GM13976 (cell line): ENCODE results near the gene IL24.

Source experiments
- DNase-seq: peaks from one replicate; pipeline ENCODE4 v3.0.0; 2012; ENCODE audit warnings: low spot score
- in situ Hi-C: fragments of 300-500 bp; cut with MboI; formaldehyde crosslinking; loops from one replicate; pipeline ENCODE4 v1.12.0; 2022; ENCODE audit warnings: low sequenced_read_pairs, mixed read lengths, inconsistent platforms; ENCODE audit not compliant: unreplicated experiment
- TF ChIP-seq, protein P1 (sequence below): IDR thresholded peaks from 2 replicates; pipeline ENCODE4 v1.5.1; 2012; ENCODE audit warnings: borderline replicate concordance, mild to moderate bottlenecking; ENCODE audit not compliant: insufficient read depth; ENCODE audit errors: extremely low read depth, missing control alignments, control extremely low read depth

Gene IL24

GRCh38 chr1:206856674-206857464 lies 40.4 kb upstream of the IL24 start:
- no peak for DNase-seq
- in situ Hi-C loops = no loop called here
- TF ChIP-seq, protein P1, sequence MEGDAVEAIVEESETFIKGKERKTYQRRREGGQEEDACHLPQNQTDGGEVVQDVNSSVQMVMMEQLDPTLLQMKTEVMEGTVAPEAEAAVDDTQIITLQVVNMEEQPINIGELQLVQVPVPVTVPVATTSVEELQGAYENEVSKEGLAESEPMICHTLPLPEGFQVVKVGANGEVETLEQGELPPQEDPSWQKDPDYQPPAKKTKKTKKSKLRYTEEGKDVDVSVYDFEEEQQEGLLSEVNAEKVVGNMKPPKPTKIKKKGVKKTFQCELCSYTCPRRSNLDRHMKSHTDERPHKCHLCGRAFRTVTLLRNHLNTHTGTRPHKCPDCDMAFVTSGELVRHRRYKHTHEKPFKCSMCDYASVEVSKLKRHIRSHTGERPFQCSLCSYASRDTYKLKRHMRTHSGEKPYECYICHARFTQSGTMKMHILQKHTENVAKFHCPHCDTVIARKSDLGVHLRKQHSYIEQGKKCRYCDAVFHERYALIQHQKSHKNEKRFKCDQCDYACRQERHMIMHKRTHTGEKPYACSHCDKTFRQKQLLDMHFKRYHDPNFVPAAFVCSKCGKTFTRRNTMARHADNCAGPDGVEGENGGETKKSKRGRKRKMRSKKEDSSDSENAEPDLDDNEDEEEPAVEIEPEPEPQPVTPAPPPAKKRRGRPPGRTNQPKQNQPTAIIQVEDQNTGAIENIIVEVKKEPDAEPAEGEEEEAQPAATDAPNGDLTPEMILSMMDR = no peak

GRCh38 chr1:206859082-206859521 lies 38.1 kb upstream of the IL24 start:
- DNase-seq = no peak
- in situ Hi-C loops = no loop called here
- TF ChIP-seq, protein P1 = no peak

DNA sequence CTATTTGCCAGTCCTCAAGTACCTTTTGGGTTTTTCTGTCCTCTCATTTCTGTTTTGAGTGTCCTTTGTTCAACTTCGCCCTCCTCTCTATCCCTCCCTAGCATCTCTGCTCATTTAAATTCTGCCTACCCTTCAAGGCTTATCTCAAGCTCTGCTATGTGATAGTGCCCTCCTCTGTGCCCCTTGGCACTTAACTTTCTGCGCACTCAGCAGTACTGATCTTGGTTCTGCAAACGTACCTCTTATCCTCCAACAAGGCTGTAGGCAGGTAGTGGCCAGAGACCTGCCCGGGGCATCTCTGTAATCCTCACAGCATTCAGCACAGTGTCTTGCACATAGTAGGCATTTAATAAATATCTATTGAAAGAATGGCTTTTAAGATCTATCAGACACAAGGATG lies 37.1 kb upstream of the IL24 start:
- no peak for DNase-seq
- TF ChIP-seq, protein P1 = no peak
- in situ Hi-C loops = no loop called here

- no peak for DNase-seq
- in situ Hi-C loops = no loop called here
- TF ChIP-seq, protein P1 = no peak
Measured at GRCh38 chr1:206863266-206863665, 34.0 kb upstream of the IL24 start.

DNA sequence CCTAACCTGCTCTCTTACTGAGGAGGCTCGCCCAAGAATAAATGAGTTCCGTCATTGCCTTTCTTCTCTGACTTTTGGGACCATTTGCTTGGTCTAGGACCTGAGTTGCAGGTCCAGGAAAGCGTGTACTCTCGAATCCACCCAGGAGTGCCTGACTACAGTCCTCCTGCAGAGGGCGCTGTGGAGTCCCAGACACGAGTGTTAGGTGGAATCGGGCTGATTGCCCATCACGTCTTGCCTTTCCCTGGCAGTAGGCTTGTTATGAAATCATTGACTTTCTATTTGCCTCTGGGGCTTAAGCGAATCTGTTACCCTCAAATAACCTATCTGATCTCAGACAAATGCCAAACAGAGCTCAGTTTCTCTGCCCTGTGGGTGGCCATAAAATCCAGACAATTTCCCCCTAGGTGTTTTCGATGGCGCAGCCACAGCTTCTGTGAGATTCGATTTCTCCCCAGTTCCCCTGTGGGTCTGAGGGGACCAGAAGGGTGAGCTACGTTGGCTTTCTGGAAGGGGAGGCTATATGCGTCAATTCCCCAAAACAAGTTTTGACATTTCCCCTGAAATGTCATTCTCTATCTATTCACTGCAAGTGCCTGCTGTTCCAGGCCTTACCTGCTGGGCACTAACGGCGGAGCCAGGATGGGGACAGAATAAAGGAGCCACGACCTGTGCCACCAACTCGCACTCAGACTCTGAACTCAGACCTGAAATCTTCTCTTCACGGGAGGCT lies 32.1 kb upstream of the IL24 start, which contains the start of gene IL20:
Gene IL20, plus strand, starts transcription at position 685 of the 733 bp plus-strand sequence. CDS start 230 bp downstream, outside the sequence.
- in situ Hi-C loops = no loop called here
- TF ChIP-seq, protein P1 = peak; percentile 86
- peak; percentile 62 for DNase-seq

GRCh38 chr1:206866062-206866461 lies 31.2 kb upstream of the IL24 start:
- TF ChIP-seq, protein P1 = no peak
- no peak for DNase-seq
- in situ Hi-C loops = no loop called here
